Measurements from ENCODE around the gene TMEM200A. TPM values are rescaled to one million over a fixed set of nuclear protein-coding genes. Genes with fewer than 3 reads are reported as not detected.

Gene TMEM200A
- total RNA-seq, 1 donor from 2014 or later = 3.5 TPM

Other genes starting within 250 kb of the TMEM200A start
- gene SAMD3, start 143.1 kb upstream of the TMEM200A start, total RNA-seq (ENCODE audit: unreplicated experiment) = 1.0 TPM